ENCODE measurements around the gene PDZD2.
A peak's percentile ranks its signal among the peaks of the same experiment; 100 is the strongest.

DNA sequence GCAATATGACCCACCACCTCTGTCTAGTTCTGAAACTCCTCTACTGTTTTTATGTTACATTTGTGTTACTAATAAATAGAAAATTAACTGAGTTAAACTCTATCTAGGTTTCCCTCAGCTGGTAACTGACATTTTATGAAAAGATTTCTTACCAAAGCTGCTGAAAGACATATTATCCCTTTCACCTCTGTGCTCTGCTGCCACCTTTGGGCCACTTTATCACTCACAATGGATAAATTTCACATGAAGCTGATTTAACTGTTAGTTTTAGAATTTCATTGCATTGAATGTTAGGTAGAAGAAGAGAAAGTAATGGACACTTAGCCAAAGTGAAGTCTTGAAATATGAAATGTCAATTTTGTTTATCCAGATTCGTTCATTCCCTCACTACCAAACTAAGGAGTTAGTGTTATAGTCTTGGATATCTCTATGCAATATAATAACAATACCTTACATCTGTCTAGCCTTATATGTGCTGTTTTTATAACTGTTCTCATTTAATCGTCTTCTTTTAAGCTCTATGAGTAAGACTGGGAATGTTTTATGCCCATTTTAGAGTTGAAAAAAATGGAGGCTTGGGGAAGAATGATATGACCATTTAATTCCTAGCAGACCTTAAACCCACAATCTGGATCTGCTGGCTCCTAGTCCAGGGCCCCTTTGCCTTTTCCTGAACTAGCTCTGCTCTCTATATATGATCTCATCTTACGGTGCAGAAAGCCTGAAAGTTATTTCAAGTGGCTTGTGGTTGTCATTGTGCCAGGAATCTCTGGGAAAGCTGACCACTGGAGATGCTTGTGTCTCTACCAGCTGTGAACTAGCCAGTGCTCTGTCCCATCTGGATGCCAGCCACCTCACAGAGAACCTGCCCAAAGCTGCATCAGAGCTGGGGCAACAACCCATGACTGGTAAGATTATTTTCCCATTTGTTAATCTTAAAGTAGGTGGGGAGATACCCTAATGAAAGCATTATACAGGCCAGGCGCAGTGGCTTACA lies 438.1 kb downstream of the PDZD2 start:
- TF ChIP-seq, protein P1, sequence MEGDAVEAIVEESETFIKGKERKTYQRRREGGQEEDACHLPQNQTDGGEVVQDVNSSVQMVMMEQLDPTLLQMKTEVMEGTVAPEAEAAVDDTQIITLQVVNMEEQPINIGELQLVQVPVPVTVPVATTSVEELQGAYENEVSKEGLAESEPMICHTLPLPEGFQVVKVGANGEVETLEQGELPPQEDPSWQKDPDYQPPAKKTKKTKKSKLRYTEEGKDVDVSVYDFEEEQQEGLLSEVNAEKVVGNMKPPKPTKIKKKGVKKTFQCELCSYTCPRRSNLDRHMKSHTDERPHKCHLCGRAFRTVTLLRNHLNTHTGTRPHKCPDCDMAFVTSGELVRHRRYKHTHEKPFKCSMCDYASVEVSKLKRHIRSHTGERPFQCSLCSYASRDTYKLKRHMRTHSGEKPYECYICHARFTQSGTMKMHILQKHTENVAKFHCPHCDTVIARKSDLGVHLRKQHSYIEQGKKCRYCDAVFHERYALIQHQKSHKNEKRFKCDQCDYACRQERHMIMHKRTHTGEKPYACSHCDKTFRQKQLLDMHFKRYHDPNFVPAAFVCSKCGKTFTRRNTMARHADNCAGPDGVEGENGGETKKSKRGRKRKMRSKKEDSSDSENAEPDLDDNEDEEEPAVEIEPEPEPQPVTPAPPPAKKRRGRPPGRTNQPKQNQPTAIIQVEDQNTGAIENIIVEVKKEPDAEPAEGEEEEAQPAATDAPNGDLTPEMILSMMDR (conservative IDR thresholded peaks at IDR 0.05; ENCODE audit: low read depth, low read length) = peak; percentile 91
- no peak for TF ChIP-seq EZH2 (IDR thresholded peaks at IDR 0.05; ENCODE audit: borderline replicate concordance, low read depth, low read length, poor library complexity, severe bottlenecking)
